NCI-H187 (cell line): ENCODE results near the gene PTPRJ.
"Not testable (repeated sequence)": the region's sequence is repeated elsewhere in the genome, so short reads cannot be mapped to it uniquely, and the experiment has no call there.

ENCODE experiments used
- DNase-seq, 2 experiments: peaks; one replicate each; lab custom pipeline; 2025; lab: John Stamatoyannopoulos, UW

The PTPRJ gene

GRCh38 chr11:48163360-48164100 lies 183.2 kb downstream of the PTPRJ start:
- DNase-seq = no peak

GRCh38 chr11:48164836-48165235 lies 184.5 kb downstream of the PTPRJ start:
- DNase-seq = no peak

- DNase-seq = no peak
Measured at GRCh38 chr11:48165426-48165825, 185.1 kb downstream of the PTPRJ start.

- no peak for DNase-seq
Measured at GRCh38 chr11:48167380-48167779, 187.0 kb downstream of the PTPRJ start.

GRCh38 chr11:48168815-48169214 lies 188.5 kb downstream of the PTPRJ start:
- no peak for DNase-seq

GRCh38 chr11:48169259-48169658 lies 188.9 kb downstream of the PTPRJ start:
- DNase-seq = no peak

- DNase-seq = no peak
Measured at GRCh38 chr11:48169717-48170116, 189.4 kb downstream of the PTPRJ start.

- no peak for DNase-seq
Measured at GRCh38 chr11:48170241-48171233, 190.2 kb downstream of the PTPRJ start.

- peak in 1 of 2 experiments; percentile 30 for DNase-seq
Measured at GRCh38 chr11:48172818-48173609, 192.7 kb downstream of the PTPRJ start.

GRCh38 chr11:48177661-48178060 lies 197.3 kb downstream of the PTPRJ start:
- no peak for DNase-seq

- no peak for DNase-seq
Measured at GRCh38 chr11:48180627-48181026, 200.3 kb downstream of the PTPRJ start.

- no peak for DNase-seq
Measured at GRCh38 chr11:48182860-48183526, 202.6 kb downstream of the PTPRJ start.

GRCh38 chr11:48184452-48184851 lies 204.1 kb downstream of the PTPRJ start:
- no peak for DNase-seq

GRCh38 chr11:48190906-48191654 lies 210.7 kb downstream of the PTPRJ start:
- DNase-seq = not testable (repeated sequence)

GRCh38 chr11:48193876-48194275 lies 213.5 kb downstream of the PTPRJ start:
- no peak for DNase-seq

GRCh38 chr11:48207881-48208280 lies 227.5 kb downstream of the PTPRJ start:
- no peak for DNase-seq

GRCh38 chr11:48210052-48210451 lies 229.7 kb downstream of the PTPRJ start:
- no peak for DNase-seq

GRCh38 chr11:48216510-48216909 lies 236.2 kb downstream of the PTPRJ start, which contains the start of gene OR4B1:
OR4B1 (plus strand) TSS chr11:48216810; CDS start chr11:48216810, 0 bp downstream.
- DNase-seq = no peak
